Neural progenitor cell (in vitro differentiated cells): ENCODE data around the gene MLX. TPM values are rescaled to one million over a fixed set of nuclear protein-coding genes. Genes with fewer than 3 reads are reported as not detected.
A peak's percentile ranks its signal among the peaks of the same experiment; 100 is the strongest.

Source experiments
- DNase-seq: peaks from one replicate; pipeline ENCODE4 v3.0.0-alpha.2; 2016; ENCODE audit warnings: low spot score
- H2AFZ ChIP-seq: fragments of 200-600 bp; sonication (generic); replicated peaks from 2 replicates; pipeline ENCODE4 v1.6.1; 2016; ENCODE audit warnings: antibody characterized with exemption
- H3F3A ChIP-seq: fragments of 200-600 bp; sonication (generic); 2 replicates; pipeline ENCODE4 v1.6.1; 2016; ENCODE audit warnings: antibody characterized with exemption, low read depth
- H3K27ac ChIP-seq: fragments of 200-600 bp; sonication (generic); 2 replicates; pipeline ENCODE4 v1.5.1; 2016; ENCODE audit warnings: mild to moderate bottlenecking
- H3K27me3 ChIP-seq: fragments of 200-600 bp; sonication (generic); 2 replicates; pipeline ENCODE4 v1.6.1; 2016; ENCODE audit warnings: mild to moderate bottlenecking, moderate library complexity
- H3K36me3 ChIP-seq: fragments of 200-600 bp; sonication (generic); 2 replicates; pipeline ENCODE4 v1.5.1; 2016
- H3K4me1 ChIP-seq: fragments of 200-600 bp; sonication (generic); 2 replicates; pipeline ENCODE4 v1.6.1; 2016; ENCODE audit warnings: mixed run types
- H3K4me2 ChIP-seq: fragments of 200-600 bp; sonication (generic); 2 replicates; pipeline ENCODE4 v1.6.1; 2016
- H3K4me3 ChIP-seq: fragments of 200-600 bp; sonication (generic); 2 replicates; pipeline ENCODE4 v1.5.1; 2016
- H3K79me2 ChIP-seq: fragments of 200-600 bp; sonication (generic); 2 replicates; pipeline ENCODE4 v1.6.1; 2016; ENCODE audit warnings: low read depth
- H3K9ac ChIP-seq: fragments of 200-600 bp; sonication (generic); 2 replicates; pipeline ENCODE4 v1.6.1; 2016
- H3K9me3 ChIP-seq: fragments of 200-600 bp; sonication (generic); 2 replicates; pipeline ENCODE4 v1.5.1; 2016; ENCODE audit warnings: low read depth
- H4K20me1 ChIP-seq: fragments of 200-600 bp; sonication (generic); 2 replicates; pipeline ENCODE4 v1.6.1; 2016; ENCODE audit warnings: low read depth
- H3K27ac Mint-ChIP-seq: 3 replicates; pipeline ENCODE4 v1.8.0; 2021; ENCODE audit warnings: mixed read lengths
- H3K27me3 Mint-ChIP-seq: 2 replicates; pipeline ENCODE4 v1.8.0; 2022; ENCODE audit warnings: low read depth, mild to moderate bottlenecking, inconsistent platforms, moderate library complexity, mixed read lengths; ENCODE audit not compliant: insufficient read depth
- H3K36me3 Mint-ChIP-seq: 3 replicates; pipeline ENCODE4 v1.8.0; 2021; ENCODE audit warnings: mixed read lengths
- H3K4me1 Mint-ChIP-seq: 3 replicates; pipeline ENCODE4 v1.8.0; 2021; ENCODE audit warnings: mixed read lengths
- H3K4me3 Mint-ChIP-seq: 3 replicates; pipeline ENCODE4 v1.8.0; 2021; ENCODE audit warnings: mild to moderate bottlenecking, moderate library complexity, mixed read lengths
- H3K9me3 Mint-ChIP-seq: 3 replicates; pipeline ENCODE4 v1.8.0; 2020; ENCODE audit warnings: mixed read lengths
- CTCF ChIP-seq: fragments of 200-600 bp; sonication (generic); IDR thresholded peaks from 2 replicates; pipeline ENCODE4 v1.5.1; 2017; ENCODE audit warnings: antibody characterized with exemption, mild to moderate bottlenecking
- EZH2 ChIP-seq: fragments of 200-600 bp; sonication (generic); IDR thresholded peaks from 2 replicates; pipeline ENCODE4 v1.6.1; 2017; ENCODE audit warnings: antibody characterized with exemption, mild to moderate bottlenecking, moderate library complexity
- EZH2phosphoT487 ChIP-seq: fragments of 200-600 bp; sonication (generic); IDR thresholded peaks from 2 replicates; pipeline ENCODE4 v1.6.1; 2017; ENCODE audit warnings: antibody characterized with exemption
- total RNA-seq: library from RNA; depleted of rRNA; stranded (reverse); fragments of >200 nt; gene quantifications from 2 replicates; pipeline ENCODE4 v1.2.3, GENCODE V29; 2015; ENCODE audit warnings: low replicate concordance

The MLX gene
- total RNA-seq, 1 donor from 2014 or later: 15.8 TPM

- no peak overlapping the region for H3K4me2 ChIP-seq
- H3F3A ChIP-seq: peaks cover 54% of the 10 kb centered on the region
- Mint-ChIP-seq H3K36me3 (peaks cover 31% of the 10 kb centered on the region), H3K27me3 (peaks cover 6% of the 10 kb centered on the region), H3K9me3 (no peaks in the 10 kb centered on the region), H3K4me3 (no peak overlapping the region), H3K4me1 (peaks cover 22% of the 10 kb centered on the region), H3K27ac (no peak overlapping the region)
- peaks cover 25% of the 10 kb centered on the region for H3K79me2 ChIP-seq
- H3K4me1 ChIP-seq: peaks cover 11% of the 10 kb centered on the region
- no peak overlapping the region for H3K4me3 ChIP-seq
- peaks cover 4% of the 10 kb centered on the region for H3K36me3 ChIP-seq
- DNase-seq: no peak
- H2AFZ ChIP-seq: no peak overlapping the region
- H3K9ac ChIP-seq: no peak overlapping the region
- peaks cover 5% of the 10 kb centered on the region for H4K20me1 ChIP-seq
- TF ChIP-seq EZH2 (no peak), CTCF (no peak), EZH2phosphoT487 (no peak)
- no peak overlapping the region for H3K27ac ChIP-seq
- H3K27me3 ChIP-seq: no peaks in the 10 kb centered on the region
- H3K9me3 ChIP-seq: no peaks in the 10 kb centered on the region
Measured at GRCh38 chr17:42573095-42573494, 6.2 kb downstream of the MLX start.

GRCh38 chr17:42574463-42574862, 7.6 kb downstream of the MLX start:
- H3K27ac Mint-ChIP-seq: no peak overlapping the region
- H3K4me1 ChIP-seq: peaks cover 14% of the 10 kb centered on the region
- H3K9me3 ChIP-seq: no peaks in the 10 kb centered on the region
- H3K9me3 Mint-ChIP-seq: no peaks in the 10 kb centered on the region
- H3K79me2 ChIP-seq: peaks cover 25% of the 10 kb centered on the region
- H3K36me3 Mint-ChIP-seq: peaks cover 24% of the 10 kb centered on the region
- no peaks in the 10 kb centered on the region for H3K27me3 ChIP-seq
- DNase-seq: no peak
- H3K4me3 ChIP-seq: no peak overlapping the region
- peaks cover 28% of the 10 kb centered on the region for H3K4me1 Mint-ChIP-seq
- H4K20me1 ChIP-seq: peaks cover 5% of the 10 kb centered on the region
- H3K27me3 Mint-ChIP-seq: peaks cover 6% of the 10 kb centered on the region
- no peak overlapping the region for H2AFZ ChIP-seq
- no peak overlapping the region for H3K4me2 ChIP-seq
- no peak overlapping the region for H3K9ac ChIP-seq
- peaks cover 66% of the 10 kb centered on the region for H3F3A ChIP-seq
- no peak overlapping the region for H3K27ac ChIP-seq
- H3K36me3 ChIP-seq: peaks cover 4% of the 10 kb centered on the region
- TF ChIP-seq EZH2phosphoT487 (no peak), EZH2 (no peak), CTCF (no peak)
- H3K4me3 Mint-ChIP-seq: no peak overlapping the region

- no peak for DNase-seq
- H2AFZ ChIP-seq: peak overlapping the region; percentile 47
Measured at GRCh38 chr17:42577140-42577531, 10.2 kb downstream of the MLX start.

More at GRCh38 chr17:42577140-42577531, 10.2 kb downstream of the MLX start:
- peak overlapping the region; percentile 87 for H3K27ac Mint-ChIP-seq
- TF ChIP-seq CTCF (no peak), EZH2 (no peak), EZH2phosphoT487 (no peak)
- peaks cover 28% of the 10 kb centered on the region for H3K4me1 Mint-ChIP-seq
- H3K9me3 Mint-ChIP-seq: no peaks in the 10 kb centered on the region
- peaks cover 4% of the 10 kb centered on the region for H3K36me3 ChIP-seq
- peaks cover 23% of the 10 kb centered on the region for H3K36me3 Mint-ChIP-seq
- H3K9ac ChIP-seq: peak overlapping the region; percentile 86
- peaks cover 25% of the 10 kb centered on the region for H3K79me2 ChIP-seq
- peaks cover 11% of the 10 kb centered on the region for H4K20me1 ChIP-seq
- H3K4me3 ChIP-seq: peak overlapping the region; percentile 67
- peaks cover 6% of the 10 kb centered on the region for H3K27me3 Mint-ChIP-seq
- peak overlapping the region; percentile 100 for H3K4me3 Mint-ChIP-seq
- H3K4me2 ChIP-seq: peak overlapping the region; percentile 79
- no peak overlapping the region for H3K27ac ChIP-seq
- H3K27me3 ChIP-seq: no peaks in the 10 kb centered on the region
- H3K4me1 ChIP-seq: peaks cover 14% of the 10 kb centered on the region
- H3K9me3 ChIP-seq: no peaks in the 10 kb centered on the region
- peaks cover 54% of the 10 kb centered on the region for H3F3A ChIP-seq
